Activated CD4-positive, alpha-beta memory T cell treated with anti-CD3 and anti-CD28 coated beads for 36 hours (primary cell): ENCODE measurements around the gene CDC42BPG. TPM values are rescaled to one million over a fixed set of nuclear protein-coding genes. Genes with fewer than 3 reads are reported as not detected.

ENCODE experiments used
- CTCF ChIA-PET: fragments of 350-600 bp; sonication (Branson Sonifier 250); formaldehyde crosslinking; loops from one replicate; lab custom pipeline; 2021; ENCODE audit warnings: antibody characterized with exemption, inconsistent platforms; lab: Charles Lee
- POLR2A ChIA-PET: fragments of 350-600 bp; sonication (Branson Sonifier 250); formaldehyde crosslinking; loops from one replicate; lab custom pipeline; 2021; ENCODE audit warnings: antibody characterized with exemption; lab: Charles Lee
- DNase-seq: peaks from one replicate; pipeline ENCODE4 v3.0.0-alpha.2; 2020
- H3K27ac Mint-ChIP-seq: one replicate; pipeline ENCODE4 v1.8.0; 2021; ENCODE audit warnings: mixed read lengths
- H3K27me3 Mint-ChIP-seq: one replicate; pipeline ENCODE4 v1.8.0; 2021; ENCODE audit warnings: mixed read lengths
- H3K36me3 Mint-ChIP-seq: one replicate; pipeline ENCODE4 v1.8.0; 2021; ENCODE audit warnings: mixed read lengths
- H3K4me1 Mint-ChIP-seq: one replicate; pipeline ENCODE4 v1.8.0; 2021; ENCODE audit warnings: low read depth, mixed read lengths
- H3K4me3 Mint-ChIP-seq: one replicate; pipeline ENCODE4 v1.8.0; 2021; ENCODE audit warnings: mild to moderate bottlenecking, mixed read lengths
- H3K9me3 Mint-ChIP-seq: one replicate; pipeline ENCODE4 v1.8.0; 2021; ENCODE audit warnings: mixed read lengths
- intact Hi-C: fragments of 100-400 bp; cut with micrococcal nuclease; formaldehyde crosslinking; loops from one replicate; pipeline ENCODE4 v1.15.1; 2023
- total RNA-seq, 2 experiments: library from RNA; stranded (reverse); gene quantifications; one replicate each; pipeline ENCODE4 v1.2.3, GENCODE V29; 2021

The CDC42BPG gene
- total RNA-seq, 2 experiments from 2014 or later = 0.39 to 0.69 TPM

GRCh38 chr11:64801561-64802369 lies 42.7 kb downstream of the CDC42BPG start:
- DNase-seq = peak; percentile 23
- intact Hi-C loops = loop anchor here (2.0 kb wide), 1 partner anchor 23 kb away; the partner anchor contains the start of gene SF1
- peak overlapping the region; percentile 86 for H3K27ac Mint-ChIP-seq
- peaks cover 19% of the 10 kb centered on the region for H3K36me3 Mint-ChIP-seq
- peaks cover 21% of the 10 kb centered on the region for H3K4me1 Mint-ChIP-seq
- ChIA-PET POLR2A (interaction anchor here (0.9 kb wide), 1 partner anchor 23 kb away, joined by 4 read pairs; no protein-coding TSS in a partner anchor), CTCF (interaction anchor here (0.6 to 1.5 kb wide), 3 partner anchors 14 to 92 kb away, joined by 3 to 6 read pairs (median 4); partner anchors contain the start of gene RASGRP2)
- no peaks in the 10 kb centered on the region for H3K27me3 Mint-ChIP-seq
- H3K9me3 Mint-ChIP-seq = no peaks in the 10 kb centered on the region
- H3K4me3 Mint-ChIP-seq = peak overlapping the region; percentile 82

- intact Hi-C loops = no loop called here
- DNase-seq = no peak
- CTCF ChIA-PET = interaction anchor here (0.6 kb wide), 1 partner anchor 93 kb away, joined by 3 read pairs; no protein-coding TSS in a partner anchor
- H3K9me3 Mint-ChIP-seq = no peaks in the 10 kb centered on the region
- H3K4me3 Mint-ChIP-seq = peak overlapping the region; percentile 82
- peaks cover 21% of the 10 kb centered on the region for H3K4me1 Mint-ChIP-seq
- POLR2A ChIA-PET = no interaction called here
- peaks cover 17% of the 10 kb centered on the region for H3K36me3 Mint-ChIP-seq
- H3K27me3 Mint-ChIP-seq = no peaks in the 10 kb centered on the region
- H3K27ac Mint-ChIP-seq = peak overlapping the region; percentile 86
Observed at GRCh38 chr11:64801158-64801464, 43.3 kb downstream of the CDC42BPG start.

GRCh38 chr11:64800303-64801157 lies 43.9 kb downstream of the CDC42BPG start:
- POLR2A ChIA-PET = no interaction called here
- DNase-seq = no peak
- Mint-ChIP-seq H3K27ac (peak overlapping the region; percentile 51), H3K9me3 (no peaks in the 10 kb centered on the region), H3K4me3 (peak overlapping the region; percentile 82), H3K36me3 (peaks cover 18% of the 10 kb centered on the region), H3K4me1 (peaks cover 23% of the 10 kb centered on the region), H3K27me3 (no peaks in the 10 kb centered on the region)
- CTCF ChIA-PET = interaction anchor here (0.9 to 1.4 kb wide), 2 partner anchors 13 to 44 kb away, joined by 3 read pairs; partner anchors contain the start of gene CDC42BPG
- intact Hi-C loops = no loop called here

GRCh38 chr11:64799623-64800302 lies 44.7 kb downstream of the CDC42BPG start:
- intact Hi-C loops = no loop called here
- Mint-ChIP-seq H3K4me1 (peaks cover 25% of the 10 kb centered on the region), H3K36me3 (peaks cover 17% of the 10 kb centered on the region), H3K9me3 (no peaks in the 10 kb centered on the region), H3K27ac (peak overlapping the region; percentile 25), H3K27me3 (no peaks in the 10 kb centered on the region), H3K4me3 (no peak overlapping the region)
- no peak for DNase-seq
- ChIA-PET CTCF (interaction anchor here (0.9 to 1.4 kb wide), 2 partner anchors 12 to 45 kb away, joined by 3 read pairs; partner anchors contain the start of gene CDC42BPG), POLR2A (no interaction called here)

- Mint-ChIP-seq H3K4me1 (peaks cover 27% of the 10 kb centered on the region), H3K9me3 (no peaks in the 10 kb centered on the region), H3K36me3 (peaks cover 17% of the 10 kb centered on the region), H3K4me3 (no peak overlapping the region), H3K27ac (no peak overlapping the region), H3K27me3 (no peaks in the 10 kb centered on the region)
- POLR2A ChIA-PET = no interaction called here
- CTCF ChIA-PET = interaction anchor here (0.9 to 1.4 kb wide), 2 partner anchors 11 to 45 kb away, joined by 3 read pairs; partner anchors contain the start of gene CDC42BPG
- intact Hi-C loops = no loop called here
- DNase-seq = no peak
Observed at GRCh38 chr11:64799256-64799622, 45.2 kb downstream of the CDC42BPG start.

GRCh38 chr11:64796757-64797541 lies 47.5 kb downstream of the CDC42BPG start:
- H3K36me3 Mint-ChIP-seq = peaks cover 17% of the 10 kb centered on the region
- CTCF ChIA-PET = interaction anchor here (0.5 to 1.3 kb wide), 2 partner anchors 9 to 15 kb away, joined by 3 read pairs; no protein-coding TSS in a partner anchor
- H3K9me3 Mint-ChIP-seq = no peaks in the 10 kb centered on the region
- H3K27me3 Mint-ChIP-seq = no peaks in the 10 kb centered on the region
- intact Hi-C loops = no loop called here
- H3K27ac Mint-ChIP-seq = no peak overlapping the region
- H3K4me3 Mint-ChIP-seq = no peak overlapping the region
- no peak for DNase-seq
- peaks cover 18% of the 10 kb centered on the region for H3K4me1 Mint-ChIP-seq
- POLR2A ChIA-PET = interaction anchor here (1.3 kb wide), 1 partner anchor 18 kb away, joined by 3 read pairs; no protein-coding TSS in a partner anchor

- DNase-seq = no peak
- intact Hi-C loops = no loop called here
- ChIA-PET CTCF (no interaction called here), POLR2A (interaction anchor here (1.3 kb wide), 1 partner anchor 17 kb away, joined by 3 read pairs; no protein-coding TSS in a partner anchor)
- no peak overlapping the region for H3K27ac Mint-ChIP-seq
- no peak overlapping the region for H3K4me3 Mint-ChIP-seq
- H3K27me3 Mint-ChIP-seq = no peaks in the 10 kb centered on the region
- peaks cover 16% of the 10 kb centered on the region for H3K4me1 Mint-ChIP-seq
- H3K36me3 Mint-ChIP-seq = peaks cover 17% of the 10 kb centered on the region
- no peaks in the 10 kb centered on the region for H3K9me3 Mint-ChIP-seq
Observed at GRCh38 chr11:64796047-64796756, 48.3 kb downstream of the CDC42BPG start.

- DNase-seq = no peak
- ChIA-PET POLR2A (interaction anchor here (1.4 kb wide), 1 partner anchor 17 kb away, joined by 3 read pairs; no protein-coding TSS in a partner anchor), CTCF (no interaction called here)
- Mint-ChIP-seq H3K4me3 (no peak overlapping the region), H3K36me3 (peaks cover 16% of the 10 kb centered on the region), H3K4me1 (peaks cover 11% of the 10 kb centered on the region), H3K27me3 (no peaks in the 10 kb centered on the region), H3K27ac (no peak overlapping the region), H3K9me3 (no peaks in the 10 kb centered on the region)
- intact Hi-C loops = no loop called here
Observed at GRCh38 chr11:64794526-64794925, 49.9 kb downstream of the CDC42BPG start.

- no peaks in the 10 kb centered on the region for H3K9me3 Mint-ChIP-seq
- no peaks in the 10 kb centered on the region for H3K27me3 Mint-ChIP-seq
- ChIA-PET POLR2A (interaction anchor here (1.4 kb wide), 1 partner anchor 16 kb away, joined by 3 read pairs; no protein-coding TSS in a partner anchor), CTCF (no interaction called here)
- intact Hi-C loops = no loop called here
- H3K36me3 Mint-ChIP-seq = peaks cover 14% of the 10 kb centered on the region
- no peak for DNase-seq
- H3K4me3 Mint-ChIP-seq = no peak overlapping the region
- H3K27ac Mint-ChIP-seq = peak overlapping the region; percentile 40
- H3K4me1 Mint-ChIP-seq = peaks cover 7% of the 10 kb centered on the region
Observed at GRCh38 chr11:64793271-64794160, 50.9 kb downstream of the CDC42BPG start.

GRCh38 chr11:64792482-64792881 lies 52.0 kb downstream of the CDC42BPG start:
- no peak for DNase-seq
- no peaks in the 10 kb centered on the region for H3K9me3 Mint-ChIP-seq
- CTCF ChIA-PET = interaction anchor here (1.3 kb wide), 1 partner anchor 25 kb away, joined by 3 read pairs; no protein-coding TSS in a partner anchor
- intact Hi-C loops = no loop called here
- H3K4me3 Mint-ChIP-seq = no peak overlapping the region
- peaks cover 10% of the 10 kb centered on the region for H3K4me1 Mint-ChIP-seq
- H3K27me3 Mint-ChIP-seq = no peaks in the 10 kb centered on the region
- peaks cover 17% of the 10 kb centered on the region for H3K36me3 Mint-ChIP-seq
- no peak overlapping the region for H3K27ac Mint-ChIP-seq
- POLR2A ChIA-PET = no interaction called here
